ENCODE results near the gene CYP46A1.

- TF ChIP-seq, protein P1, sequence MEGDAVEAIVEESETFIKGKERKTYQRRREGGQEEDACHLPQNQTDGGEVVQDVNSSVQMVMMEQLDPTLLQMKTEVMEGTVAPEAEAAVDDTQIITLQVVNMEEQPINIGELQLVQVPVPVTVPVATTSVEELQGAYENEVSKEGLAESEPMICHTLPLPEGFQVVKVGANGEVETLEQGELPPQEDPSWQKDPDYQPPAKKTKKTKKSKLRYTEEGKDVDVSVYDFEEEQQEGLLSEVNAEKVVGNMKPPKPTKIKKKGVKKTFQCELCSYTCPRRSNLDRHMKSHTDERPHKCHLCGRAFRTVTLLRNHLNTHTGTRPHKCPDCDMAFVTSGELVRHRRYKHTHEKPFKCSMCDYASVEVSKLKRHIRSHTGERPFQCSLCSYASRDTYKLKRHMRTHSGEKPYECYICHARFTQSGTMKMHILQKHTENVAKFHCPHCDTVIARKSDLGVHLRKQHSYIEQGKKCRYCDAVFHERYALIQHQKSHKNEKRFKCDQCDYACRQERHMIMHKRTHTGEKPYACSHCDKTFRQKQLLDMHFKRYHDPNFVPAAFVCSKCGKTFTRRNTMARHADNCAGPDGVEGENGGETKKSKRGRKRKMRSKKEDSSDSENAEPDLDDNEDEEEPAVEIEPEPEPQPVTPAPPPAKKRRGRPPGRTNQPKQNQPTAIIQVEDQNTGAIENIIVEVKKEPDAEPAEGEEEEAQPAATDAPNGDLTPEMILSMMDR (IDR thresholded peaks at IDR 0.05) = no peak
- no peak for TF ChIP-seq POLR2A (IDR thresholded peaks at IDR 0.05)
Observed at GRCh38 chr14:99741227-99741976, 57.3 kb downstream of the CYP46A1 start.
